Measurements from ENCODE around the gene TIE1.

TIE1 gene

DNA sequence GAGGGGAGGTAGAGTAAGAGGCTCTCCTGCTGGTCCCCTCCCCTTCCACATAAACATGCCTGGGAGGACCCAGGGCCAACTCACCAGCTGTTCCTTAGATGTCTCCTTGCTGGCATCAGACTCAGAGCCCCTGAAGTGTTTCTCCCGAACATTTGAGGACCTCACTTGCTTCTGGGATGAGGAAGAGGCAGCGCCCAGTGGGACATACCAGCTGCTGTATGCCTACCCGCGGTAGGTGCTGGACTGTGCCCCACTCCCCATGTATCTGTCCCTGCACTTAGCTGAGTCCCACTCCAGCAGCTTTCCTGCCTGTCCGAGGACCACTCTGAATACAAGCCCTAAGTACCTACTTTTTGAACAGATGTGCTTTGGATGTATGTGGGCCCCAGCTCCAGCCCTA lies 37.2 kb downstream of the TIE1 start:
- DNase-seq (ENCODE audit: low read depth), result no peak

DNA sequence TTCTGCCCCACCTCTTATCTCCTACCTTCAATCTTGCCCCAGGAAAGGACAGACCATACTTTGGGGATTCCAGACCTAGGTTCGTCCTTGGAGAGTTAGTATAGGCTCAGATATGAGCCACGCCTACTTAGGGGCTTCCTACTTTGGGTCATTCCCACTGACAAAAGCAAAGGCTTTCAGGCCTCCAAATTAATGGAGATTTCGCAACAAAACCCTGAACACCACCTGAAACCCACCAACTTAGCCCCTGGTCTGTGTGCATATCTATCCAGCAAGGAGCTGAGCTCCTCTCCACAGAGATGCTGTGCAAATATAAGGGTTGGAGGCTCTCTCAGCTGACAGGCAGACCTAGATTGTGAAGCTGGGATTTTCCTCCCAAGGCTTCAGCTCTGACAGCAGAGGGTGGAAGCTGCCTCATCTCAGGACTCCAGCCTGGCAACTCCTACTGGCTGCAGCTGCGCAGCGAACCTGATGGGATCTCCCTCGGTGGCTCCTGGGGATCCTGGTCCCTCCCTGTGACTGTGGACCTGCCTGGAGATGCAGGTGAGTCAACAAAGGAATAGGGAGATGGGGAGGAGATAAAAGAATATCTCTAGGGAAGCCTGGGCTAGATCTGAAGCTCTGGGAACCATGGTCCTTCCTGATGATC lies 38.9 kb downstream of the TIE1 start:
- no peak for DNase-seq (ENCODE audit: low read depth)

DNA sequence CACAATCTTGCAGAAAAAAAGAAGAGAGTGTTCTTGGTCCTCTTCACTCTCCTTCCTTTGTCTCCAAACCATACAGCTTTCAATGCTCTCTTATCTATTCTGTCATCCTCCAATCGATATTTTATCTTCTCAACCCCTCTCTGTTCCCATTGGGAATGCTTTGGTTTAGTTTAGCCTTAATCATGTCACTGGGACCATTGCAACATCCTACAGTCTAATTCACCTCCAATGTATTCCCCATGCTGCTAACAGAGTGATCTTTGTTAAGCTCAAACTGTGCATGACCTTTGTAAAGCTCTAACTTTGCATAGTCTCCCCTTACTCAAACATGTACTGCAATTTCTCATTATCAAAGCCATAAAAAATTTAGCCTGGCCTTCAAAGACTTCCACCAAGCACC lies 39.8 kb downstream of the TIE1 start:
- DNase-seq (ENCODE audit: low read depth), result no peak

DNA sequence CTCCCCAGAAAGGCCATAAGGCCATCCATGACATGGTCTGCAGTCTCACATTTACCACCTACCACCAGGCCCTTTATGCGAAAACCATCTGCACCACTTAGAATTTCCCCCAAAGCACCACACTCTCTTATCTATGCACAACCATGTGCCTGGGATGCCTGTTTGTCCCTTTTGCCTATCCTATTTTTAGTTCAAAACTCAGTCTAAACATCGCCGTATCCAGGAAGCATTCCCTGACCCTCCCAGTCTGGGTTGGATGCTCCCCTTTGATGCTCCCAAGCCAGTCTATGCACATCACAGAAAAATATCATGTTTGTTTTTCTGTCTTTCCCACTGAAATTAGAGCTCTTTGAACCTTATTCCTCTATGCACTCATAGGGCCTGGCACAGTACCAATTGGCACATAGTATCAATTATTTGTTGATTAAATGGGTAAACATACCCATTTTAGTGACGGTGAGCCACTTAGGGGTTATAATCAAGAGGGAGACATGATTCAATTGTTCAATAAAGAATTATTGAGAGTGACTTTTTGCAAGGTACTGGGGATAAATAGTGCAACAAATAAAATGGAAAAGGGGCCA lies 43.6 kb downstream of the TIE1 start:
- DNase-seq (ENCODE audit: low read depth), result no peak

DNA sequence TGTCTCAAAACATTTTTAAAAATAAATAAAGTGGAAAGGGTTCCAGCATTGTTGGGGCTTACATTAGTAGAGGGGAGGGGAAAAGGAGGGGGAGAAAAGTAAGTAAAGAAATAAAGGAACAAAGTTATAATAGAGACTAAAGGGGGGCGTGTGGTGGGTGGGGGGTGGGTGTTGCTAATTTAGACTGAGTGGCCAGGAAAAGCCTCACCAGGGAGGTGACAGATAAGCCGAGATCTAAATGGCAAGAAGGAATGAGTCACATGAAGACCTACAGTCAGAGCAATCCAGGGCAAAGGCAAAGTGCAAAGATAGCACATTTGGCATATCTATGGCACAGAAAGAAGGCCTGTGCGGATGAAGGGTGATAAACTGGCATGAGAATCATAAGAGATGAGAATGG lies 44.3 kb downstream of the TIE1 start:
- no peak for DNase-seq (ENCODE audit: low read depth)

DNA sequence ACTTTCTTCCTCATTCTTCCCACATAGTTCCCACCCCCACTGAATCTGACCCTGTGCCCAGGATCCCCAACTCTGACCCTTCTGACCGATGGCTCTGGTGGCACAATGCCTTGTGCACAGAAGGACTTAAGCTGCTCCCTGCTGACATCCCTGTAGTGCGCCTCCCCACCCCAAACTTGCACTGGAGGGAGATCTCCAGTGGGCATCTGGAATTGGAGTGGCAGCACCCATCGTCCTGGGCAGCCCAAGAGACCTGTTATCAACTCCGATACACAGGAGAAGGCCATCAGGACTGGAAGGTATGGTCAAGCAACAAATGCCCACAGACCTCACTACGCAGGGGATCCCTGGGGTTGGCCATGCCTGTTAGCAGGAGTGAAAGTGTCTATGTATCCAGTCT lies 45.9 kb downstream of the TIE1 start:
- DNase-seq (ENCODE audit: low read depth), result no peak

DNA sequence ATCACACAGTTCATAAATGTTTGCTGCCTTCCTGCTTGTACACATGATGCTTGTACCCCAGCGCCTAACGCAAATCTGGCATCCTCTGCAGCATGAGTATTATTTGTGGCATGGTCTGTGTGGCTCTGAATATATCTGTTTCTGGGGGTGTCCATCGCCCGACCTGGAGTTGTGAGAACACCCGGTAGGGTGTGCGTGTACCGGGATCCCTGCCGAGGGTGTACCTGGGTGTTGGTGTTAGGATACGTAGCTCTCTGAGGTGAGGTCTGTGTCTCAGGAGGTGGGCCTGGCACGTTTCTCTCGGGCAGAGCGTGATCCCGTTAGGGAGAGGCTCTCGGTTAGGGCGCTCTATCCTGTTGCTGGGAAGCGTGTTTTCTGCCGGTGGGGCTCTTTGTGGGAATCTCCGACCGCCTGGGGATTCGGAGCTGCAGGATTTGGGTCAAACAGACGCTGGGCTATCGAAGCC lies 47.6 kb downstream of the TIE1 start:
- DNase-seq (ENCODE audit: low read depth), result no peak

DNA sequence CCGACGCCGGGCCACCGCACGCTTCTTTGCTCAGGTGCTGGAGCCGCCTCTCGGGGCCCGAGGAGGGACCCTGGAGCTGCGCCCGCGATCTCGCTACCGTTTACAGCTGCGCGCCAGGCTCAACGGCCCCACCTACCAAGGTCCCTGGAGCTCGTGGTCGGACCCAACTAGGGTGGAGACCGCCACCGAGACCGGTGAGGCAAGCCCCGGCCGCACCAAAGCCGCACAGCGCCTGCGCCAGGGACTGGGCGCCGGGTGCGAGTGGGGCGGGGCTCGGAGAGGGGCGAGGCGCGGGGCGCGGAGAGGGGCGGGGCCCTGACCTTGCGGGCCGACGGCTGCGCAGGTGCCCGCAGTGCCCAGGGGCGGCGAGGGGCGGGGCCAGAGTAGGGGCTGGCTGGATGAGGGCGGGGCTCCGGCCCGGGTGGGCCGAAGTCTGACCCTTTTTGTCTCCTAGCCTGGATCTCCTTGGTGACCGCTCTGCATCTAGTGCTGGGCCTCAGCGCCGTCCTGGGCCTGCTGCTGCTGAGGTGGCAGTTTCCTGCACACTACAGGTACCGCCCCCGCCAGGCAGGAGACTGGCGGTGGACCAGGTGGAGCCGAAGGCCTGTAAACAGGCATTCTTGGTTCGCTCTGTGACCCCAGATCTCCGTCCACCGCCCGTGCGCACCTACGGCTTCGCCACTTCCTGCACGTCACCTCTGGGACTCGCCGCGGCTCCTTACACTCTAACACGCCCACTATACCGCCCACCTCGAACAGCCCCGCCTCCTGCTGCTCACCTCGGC lies 48.2 kb downstream of the TIE1 start:
- no peak for DNase-seq (ENCODE audit: low read depth)

DNA sequence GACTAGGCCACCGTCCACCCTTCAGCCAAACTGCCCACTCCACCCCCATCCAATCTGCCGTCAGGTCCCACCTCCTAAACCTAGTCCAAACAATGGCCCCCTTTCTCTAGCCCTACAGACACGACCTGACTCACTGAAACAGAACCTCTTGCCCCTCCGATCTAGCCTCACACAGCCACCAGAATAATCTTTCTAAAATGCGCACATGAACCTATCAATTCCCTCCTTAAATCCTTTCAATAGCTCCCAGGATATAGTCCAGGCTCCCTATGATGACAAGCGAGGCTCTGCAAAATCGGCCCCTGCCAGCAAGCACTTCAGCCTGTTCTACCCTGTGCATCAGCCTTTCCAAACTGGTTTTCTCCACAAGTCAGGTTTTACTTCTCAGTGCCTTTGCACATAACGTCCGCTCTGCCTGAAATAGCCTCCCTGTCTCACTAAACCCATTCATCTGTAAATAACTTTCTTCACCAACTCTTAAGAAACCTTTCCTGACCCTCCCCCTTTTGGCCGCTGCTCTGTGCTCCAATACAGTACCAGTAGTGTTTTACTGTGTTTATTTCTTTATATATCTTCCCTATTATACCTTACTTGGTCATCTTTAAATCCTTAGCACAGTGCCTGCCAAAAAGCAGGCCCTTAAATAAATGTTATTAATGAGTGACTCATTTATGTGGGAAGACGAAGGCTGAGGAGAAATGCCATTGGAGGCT lies 49.0 kb downstream of the TIE1 start:
- no peak for DNase-seq (ENCODE audit: low read depth)

DNA sequence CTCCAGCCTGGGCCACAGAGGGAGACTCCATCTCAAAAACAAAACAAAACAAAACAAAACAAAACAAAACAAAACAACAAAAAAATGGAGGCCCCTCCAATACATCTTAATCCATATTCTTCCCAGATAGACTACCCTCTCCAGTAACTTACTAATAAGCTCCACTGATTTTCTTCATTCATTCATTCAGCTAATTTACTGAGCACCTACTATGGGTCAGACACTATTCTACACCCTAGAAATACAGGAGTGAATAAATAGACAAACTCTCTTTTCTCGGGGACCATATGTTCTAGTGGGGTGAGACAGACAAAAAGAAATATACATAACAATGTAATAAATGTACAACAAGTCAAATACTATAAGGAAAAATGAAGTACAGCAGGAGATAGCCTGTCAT lies 50.2 kb downstream of the TIE1 start:
- DNase-seq (ENCODE audit: low read depth), result no peak

DNA sequence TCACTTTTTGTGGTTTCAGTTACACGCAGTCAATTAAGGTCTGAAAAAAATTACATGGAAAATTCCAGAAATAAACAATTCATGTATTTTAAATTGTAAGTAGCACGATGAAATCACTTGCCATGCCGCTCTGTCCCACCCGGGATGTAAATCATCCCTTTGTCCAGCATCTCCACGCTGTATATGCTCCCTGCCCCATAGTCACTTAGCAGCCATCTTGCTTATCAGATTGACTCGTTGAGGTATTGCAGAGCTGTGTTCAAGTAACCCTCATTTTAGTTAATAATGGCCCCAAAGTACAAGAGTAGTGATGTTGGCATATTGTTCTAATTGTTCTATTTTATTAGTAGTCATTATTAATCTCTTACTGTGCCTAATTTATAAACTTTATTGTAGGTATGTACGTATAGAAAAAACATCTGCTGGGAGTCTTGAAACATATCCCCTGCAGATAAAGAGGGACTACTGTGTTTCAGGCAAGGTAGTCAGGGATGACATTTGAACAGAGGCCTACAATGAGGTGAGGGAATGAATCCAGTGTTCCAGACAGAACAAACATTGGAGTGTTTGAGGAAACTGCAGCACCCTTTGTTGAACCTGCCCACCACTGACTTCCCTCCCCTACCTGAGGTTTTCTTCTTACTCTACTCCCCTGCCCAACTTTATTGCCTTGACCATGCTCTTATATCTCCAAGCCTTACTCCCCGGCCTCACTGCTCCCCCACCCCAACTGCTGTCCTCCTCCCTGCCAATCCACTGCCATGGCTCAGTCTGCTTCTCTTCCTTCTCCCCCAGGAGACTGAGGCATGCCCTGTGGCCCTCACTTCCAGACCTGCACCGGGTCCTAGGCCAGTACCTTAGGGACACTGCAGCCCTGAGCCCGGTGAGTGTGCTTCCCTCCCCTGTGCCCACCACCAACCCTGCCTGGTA lies 50.9 kb downstream of the TIE1 start:
- no peak for DNase-seq (ENCODE audit: low read depth)

DNA sequence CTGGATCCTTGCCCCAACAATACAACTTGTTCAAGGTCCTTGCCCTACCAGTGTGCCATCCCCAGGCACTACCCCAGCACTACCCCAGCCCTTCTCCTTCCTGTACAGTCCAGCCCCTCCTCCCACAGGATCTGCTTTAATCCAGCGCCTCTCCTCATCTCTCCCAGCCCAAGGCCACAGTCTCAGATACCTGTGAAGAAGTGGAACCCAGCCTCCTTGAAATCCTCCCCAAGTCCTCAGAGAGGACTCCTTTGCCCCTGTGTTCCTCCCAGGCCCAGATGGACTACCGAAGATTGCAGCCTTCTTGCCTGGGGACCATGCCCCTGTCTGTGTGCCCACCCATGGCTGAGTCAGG lies 51.5 kb downstream of the TIE1 start:
- DNase-seq (ENCODE audit: low read depth), result no peak

DNA sequence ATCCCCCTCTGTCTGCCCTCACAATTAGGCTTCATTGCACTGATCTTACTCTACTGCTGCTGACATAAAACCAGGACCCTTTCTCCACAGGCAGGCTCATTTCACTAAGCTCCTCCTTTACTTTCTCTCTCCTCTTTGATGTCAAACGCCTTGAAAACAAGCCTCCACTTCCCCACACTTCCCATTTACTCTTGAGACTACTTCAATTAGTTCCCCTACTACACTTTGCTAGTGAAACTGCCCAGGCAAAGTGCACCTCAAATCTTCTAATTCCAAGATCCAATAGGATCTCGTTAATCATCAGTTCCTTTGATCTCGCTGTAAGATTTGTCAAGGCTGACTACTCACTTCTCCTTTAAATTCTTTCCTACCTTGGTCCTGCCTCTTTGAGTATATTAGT lies 52.1 kb downstream of the TIE1 start:
- DNase-seq (ENCODE audit: low read depth), result no peak

DNA sequence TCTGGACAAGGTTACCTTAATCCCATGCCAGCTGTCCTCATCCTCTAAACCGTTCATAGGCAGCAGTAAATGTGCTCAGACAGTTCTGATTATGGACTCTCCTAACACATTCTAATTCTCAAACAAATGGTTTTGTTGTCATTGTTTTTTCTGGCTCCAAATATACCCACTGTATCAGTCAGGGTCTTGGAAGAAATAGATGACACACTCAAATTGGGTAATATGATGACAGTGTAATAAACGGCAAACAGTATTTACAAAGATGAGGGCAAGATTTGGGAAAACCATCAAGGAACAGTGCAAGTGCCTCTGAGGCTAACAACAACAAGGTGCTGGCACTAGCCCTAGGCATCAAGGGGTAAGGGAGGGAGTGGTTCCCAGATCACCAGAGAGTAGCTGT lies 53.7 kb downstream of the TIE1 start:
- DNase-seq (ENCODE audit: low read depth), result no peak

DNA sequence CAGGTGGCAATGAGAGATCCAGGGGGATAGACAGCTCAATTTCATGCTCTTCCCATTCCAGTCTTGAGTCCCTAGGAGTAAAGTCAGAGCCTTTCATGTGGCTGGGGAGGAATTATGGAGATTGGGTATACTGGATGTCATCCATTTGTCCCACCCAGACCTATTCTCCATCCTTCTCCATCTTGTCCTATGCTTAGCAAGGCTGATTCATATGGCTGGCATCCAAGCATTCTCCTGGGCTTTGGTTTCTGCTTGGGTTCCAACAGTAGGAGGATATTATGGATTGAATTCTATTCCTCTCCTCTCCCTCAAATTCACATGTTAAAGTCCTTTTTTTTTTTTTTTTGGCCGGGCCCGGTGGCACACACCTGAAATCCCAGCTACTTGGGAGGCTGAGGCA lies 54.2 kb downstream of the TIE1 start:
- no peak for DNase-seq (ENCODE audit: low read depth)

DNA sequence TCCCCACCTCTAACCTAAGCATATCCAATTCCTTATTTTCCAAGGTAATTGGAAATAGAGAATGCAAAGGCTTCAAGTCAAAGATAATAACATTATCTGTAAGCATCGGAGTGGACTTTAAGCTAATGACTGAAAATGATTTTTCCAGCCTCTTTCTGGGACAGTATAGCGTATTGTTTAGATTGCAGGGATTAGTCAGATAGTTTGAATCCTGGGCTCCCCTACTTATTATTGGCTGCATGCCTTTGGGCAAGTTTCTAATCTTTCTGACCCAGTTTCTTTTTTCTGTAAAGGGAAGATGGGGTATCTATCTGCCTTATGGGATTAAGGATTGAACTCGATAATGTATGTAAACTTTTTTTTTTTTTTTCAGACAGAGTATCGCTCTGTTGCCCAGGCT lies 56.5 kb downstream of the TIE1 start:
- DNase-seq (ENCODE audit: low read depth), result no peak

DNA sequence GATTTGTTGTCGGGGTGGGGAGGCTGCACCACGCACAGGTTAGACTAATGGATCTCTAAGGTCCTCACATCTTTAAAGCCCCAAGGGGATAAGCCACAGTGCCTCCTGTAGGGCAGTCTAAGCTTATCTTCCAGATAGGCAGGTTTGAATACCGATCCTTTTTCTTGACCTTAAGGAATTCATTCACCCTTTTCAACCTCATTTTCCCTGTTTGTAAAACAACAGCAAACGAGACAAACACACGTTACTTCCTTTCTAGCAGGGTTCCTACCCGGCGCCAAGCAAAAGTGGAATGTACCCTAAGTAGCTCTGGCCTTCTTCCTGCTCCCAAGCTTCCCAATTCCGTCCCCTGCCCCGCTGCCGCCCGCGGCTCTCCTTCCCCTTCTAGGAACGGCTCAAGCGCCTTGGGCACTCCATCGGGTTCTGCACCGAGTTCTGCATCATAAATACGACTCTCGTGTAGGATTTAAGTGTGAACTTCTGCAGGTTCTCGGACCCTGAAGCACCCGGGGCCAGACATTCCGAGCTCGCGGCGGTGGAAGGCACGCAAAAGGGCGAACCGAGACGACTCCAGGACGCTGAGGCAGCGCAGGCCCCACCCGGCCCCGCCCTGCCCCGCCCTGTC lies 57.5 kb downstream of the TIE1 start:
- no peak for DNase-seq (ENCODE audit: low read depth)

DNA sequence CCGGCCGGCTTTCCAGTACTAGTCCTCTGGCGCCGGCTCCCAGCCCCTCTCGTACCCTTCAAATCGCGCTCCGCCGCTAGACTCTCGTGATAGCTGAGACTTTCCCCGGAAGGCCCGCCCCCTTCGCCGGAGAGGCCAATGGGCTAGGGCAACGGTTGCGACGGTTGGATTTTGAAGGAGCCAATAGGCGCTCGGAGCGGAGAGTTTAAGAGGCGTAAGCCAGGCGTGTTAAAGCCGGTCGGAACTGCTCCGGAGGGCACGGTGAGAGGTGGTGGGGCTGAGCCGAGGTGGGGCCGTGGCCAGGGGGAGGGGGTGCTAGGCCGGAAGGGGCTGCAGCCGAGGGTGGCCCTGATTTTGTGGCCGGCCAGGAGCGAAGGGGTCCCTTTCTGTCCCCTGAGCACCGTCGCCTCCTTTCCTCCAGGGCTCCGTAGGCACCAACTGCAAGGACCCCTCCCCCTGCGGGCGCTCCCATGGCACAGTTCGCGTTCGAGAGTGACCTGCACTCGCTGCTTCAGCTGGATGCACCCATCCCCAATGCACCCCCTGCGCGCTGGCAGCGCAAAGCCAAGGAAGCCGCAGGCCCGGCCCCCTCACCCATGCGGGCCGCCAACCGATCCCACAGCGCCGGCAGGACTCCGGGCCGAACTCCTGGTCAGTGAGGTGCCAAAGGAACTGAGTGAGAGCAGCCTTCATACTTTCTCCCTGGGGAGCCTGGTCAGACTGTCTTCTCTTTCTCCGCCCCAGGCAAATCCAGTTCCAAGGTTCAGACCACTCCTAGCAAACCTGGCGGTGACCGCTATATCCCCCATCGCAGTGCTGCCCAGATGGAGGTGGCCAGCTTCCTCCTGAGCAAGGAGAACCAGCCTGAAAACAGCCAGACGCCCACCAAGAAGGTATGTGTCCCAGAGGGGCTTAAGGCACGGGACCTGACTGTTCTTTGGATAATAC lies 58.2 kb downstream of the TIE1 start, which contains the start of gene CDC20:
CDC20 (plus strand) TSS at position 236 of the 948 bp plus-strand sequence; CDS start at position 471, 235 bp downstream.
- peak; percentile 93 for DNase-seq (ENCODE audit: low read depth)

DNA sequence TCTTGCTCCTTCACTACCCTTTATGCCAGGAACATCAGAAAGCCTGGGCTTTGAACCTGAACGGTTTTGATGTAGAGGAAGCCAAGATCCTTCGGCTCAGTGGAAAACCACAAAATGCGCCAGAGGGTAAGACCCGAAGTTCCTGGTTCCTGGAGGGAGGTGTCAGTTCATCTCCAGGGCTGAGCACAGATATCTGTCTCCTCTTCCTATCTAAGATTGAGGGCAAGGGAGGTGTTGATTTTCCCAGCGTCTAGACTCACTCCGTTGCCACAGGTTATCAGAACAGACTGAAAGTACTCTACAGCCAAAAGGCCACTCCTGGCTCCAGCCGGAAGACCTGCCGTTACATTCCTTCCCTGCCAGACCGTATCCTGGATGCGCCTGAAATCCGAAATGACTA lies 58.9 kb downstream of the TIE1 start:
- no peak for DNase-seq (ENCODE audit: low read depth)

DNA sequence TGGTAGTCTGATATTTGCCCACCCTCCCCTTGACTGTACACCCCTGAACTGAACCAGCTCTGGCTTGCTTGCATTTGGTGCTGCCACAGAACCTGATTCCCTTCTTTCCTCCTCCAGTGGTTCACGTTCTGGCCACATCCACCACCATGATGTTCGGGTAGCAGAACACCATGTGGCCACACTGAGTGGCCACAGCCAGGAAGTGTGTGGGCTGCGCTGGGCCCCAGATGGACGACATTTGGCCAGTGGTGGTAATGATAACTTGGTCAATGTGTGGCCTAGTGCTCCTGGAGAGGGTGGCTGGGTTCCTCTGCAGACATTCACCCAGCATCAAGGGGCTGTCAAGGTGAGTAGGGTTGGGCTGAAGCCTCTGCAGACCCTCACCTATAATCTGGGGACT lies 59.8 kb downstream of the TIE1 start:
- DNase-seq (ENCODE audit: low read depth), result no peak

All from stromal cell of bone marrow (primary cell).